ENCODE measurements around the gene PCGF3.

GRCh38 chr4:683982-684622 is 21.5 kb upstream of the PCGF3 start:
- TF ChIP-seq POLR2A (IDR thresholded peaks at IDR 0.05) = no peak
- TF ChIP-seq CTCF (IDR thresholded peaks at IDR 0.05) = peak; percentile 43 to 76 (median 57)

Data from tibial nerve (tissue), 3 donors.